DMS53 treated with DMSO at 0.1 percent for 48 hours (cell line): Measurements from ENCODE around the gene ABLIM2.

ENCODE experiments used
- DNase-seq: peaks from one replicate; lab custom pipeline; 2025; ENCODE audit not compliant: unreplicated experiment; lab: John Stamatoyannopoulos, UW

Gene ABLIM2

GRCh38 chr4:7989654-7990053 lies 169.0 kb downstream of the ABLIM2 start:
- DNase-seq: no peak

- DNase-seq: no peak
Measured at GRCh38 chr4:7988437-7988836, 170.2 kb downstream of the ABLIM2 start.

- DNase-seq: peak; percentile 68
Measured at GRCh38 chr4:7987148-7987989, 171.2 kb downstream of the ABLIM2 start.

GRCh38 chr4:7985891-7986441 lies 172.6 kb downstream of the ABLIM2 start:
- DNase-seq: no peak

- no peak for DNase-seq
Measured at GRCh38 chr4:7985072-7985471, 173.5 kb downstream of the ABLIM2 start.

- no peak for DNase-seq
Measured at GRCh38 chr4:7984286-7984925, 174.2 kb downstream of the ABLIM2 start.

GRCh38 chr4:7983296-7983695 lies 175.3 kb downstream of the ABLIM2 start:
- no peak for DNase-seq

GRCh38 chr4:7981738-7982394 lies 176.7 kb downstream of the ABLIM2 start:
- DNase-seq: no peak

- no peak for DNase-seq
Measured at GRCh38 chr4:7980036-7980435, 178.6 kb downstream of the ABLIM2 start.

GRCh38 chr4:7979652-7979968 lies 179.0 kb downstream of the ABLIM2 start:
- no peak for DNase-seq

- DNase-seq: no peak
Measured at GRCh38 chr4:7978907-7979651, 179.5 kb downstream of the ABLIM2 start.

GRCh38 chr4:7978489-7978888 lies 180.1 kb downstream of the ABLIM2 start:
- no peak for DNase-seq

- DNase-seq: no peak
Measured at GRCh38 chr4:7976634-7977033, 182.0 kb downstream of the ABLIM2 start.

GRCh38 chr4:7976025-7976424 lies 182.6 kb downstream of the ABLIM2 start:
- no peak for DNase-seq

GRCh38 chr4:7974425-7974824 lies 184.2 kb downstream of the ABLIM2 start:
- DNase-seq: no peak

GRCh38 chr4:7973545-7973981 lies 185.1 kb downstream of the ABLIM2 start:
- no peak for DNase-seq

- no peak for DNase-seq
Measured at GRCh38 chr4:7971881-7972500, 186.6 kb downstream of the ABLIM2 start.

- no peak for DNase-seq
Measured at GRCh38 chr4:7971159-7971631, 187.4 kb downstream of the ABLIM2 start.

GRCh38 chr4:7970361-7970946 lies 188.2 kb downstream of the ABLIM2 start:
- no peak for DNase-seq

- DNase-seq: no peak
Measured at GRCh38 chr4:7968262-7968896, 190.2 kb downstream of the ABLIM2 start.
